ENCODE results near the gene RAPGEF4.

- TF ChIP-seq CTCF (IDR thresholded peaks at IDR 0.05) (no peak), POLR2A (IDR thresholded peaks at IDR 0.05) (no peak)
These were observed 86.9 kb downstream of the RAPGEF4 start for GRCh38 chr2:172822585-172822984.

Data from Peyer's patch (tissue), 4 donors.